ENCODE measurements around the gene RIN2.

Gene RIN2

GRCh38 chr20:19756761-19757486 lies 1.1 kb upstream of the RIN2 start:
- Histone ChIP-seq H3K9ac (ENCODE audit: low read length) (peak overlapping the region; percentile 39), H3K27ac (ENCODE audit: low read length) (no peak overlapping the region)

GRCh38 chr20:19757487-19758132 lies 448 bp upstream of the RIN2 start:
- Histone ChIP-seq H3K27ac (ENCODE audit: low read length) (no peak overlapping the region), H3K4me3 (ENCODE audit: low read length) (peak overlapping the region; percentile 80)

More at GRCh38 chr20:19756761-19757486, 1.1 kb upstream of the RIN2 start:
- H3K9me3 ChIP-seq (ENCODE audit: control insufficient read depth, low read depth, low read length) = no peaks in the 10 kb centered on the region
- H3K27me3 ChIP-seq (ENCODE audit: control insufficient read depth, insufficient read depth, low read length) = peaks cover 31% of the 10 kb centered on the region
- peaks cover 5% of the 10 kb centered on the region for H3K4me1 ChIP-seq (ENCODE audit: control insufficient read depth, low read depth, low read length)
- peak overlapping the region; percentile 80 for H3K4me3 ChIP-seq (ENCODE audit: low read length)
- H3K36me3 ChIP-seq (ENCODE audit: control insufficient read depth, low read depth, low read length) = no peaks in the 10 kb centered on the region

GRCh38 chr20:19758501-19759331 lies 658 bp downstream of the RIN2 start:
- H3K27ac ChIP-seq (ENCODE audit: low read length) = no peak overlapping the region
- peaks cover 5% of the 10 kb centered on the region for H3K4me1 ChIP-seq (ENCODE audit: control insufficient read depth, low read depth, low read length)
- no peaks in the 10 kb centered on the region for H3K9me3 ChIP-seq (ENCODE audit: control insufficient read depth, low read depth, low read length)
- H3K36me3 ChIP-seq (ENCODE audit: control insufficient read depth, low read depth, low read length) = no peaks in the 10 kb centered on the region
- peak overlapping the region; percentile 80 for H3K4me3 ChIP-seq (ENCODE audit: low read length)
- H3K27me3 ChIP-seq (ENCODE audit: control insufficient read depth, insufficient read depth, low read length) = peaks cover 35% of the 10 kb centered on the region
- H3K9ac ChIP-seq (ENCODE audit: low read length) = peak overlapping the region; percentile 39

More at GRCh38 chr20:19757487-19758132, 448 bp upstream of the RIN2 start:
- H3K36me3 ChIP-seq (ENCODE audit: control insufficient read depth, low read depth, low read length) = no peaks in the 10 kb centered on the region
- H3K9me3 ChIP-seq (ENCODE audit: control insufficient read depth, low read depth, low read length) = no peaks in the 10 kb centered on the region
- H3K4me1 ChIP-seq (ENCODE audit: control insufficient read depth, low read depth, low read length) = peaks cover 5% of the 10 kb centered on the region
- H3K27me3 ChIP-seq (ENCODE audit: control insufficient read depth, insufficient read depth, low read length) = peaks cover 35% of the 10 kb centered on the region
- peak overlapping the region; percentile 39 for H3K9ac ChIP-seq (ENCODE audit: low read length)

GRCh38 chr20:19760371-19760721 lies 2.3 kb downstream of the RIN2 start:
- Histone ChIP-seq H3K9me3 (ENCODE audit: control insufficient read depth, low read depth, low read length) (no peaks in the 10 kb centered on the region), H3K4me3 (ENCODE audit: low read length) (no peak overlapping the region), H3K4me1 (ENCODE audit: control insufficient read depth, low read depth, low read length) (peaks cover 5% of the 10 kb centered on the region), H3K36me3 (ENCODE audit: control insufficient read depth, low read depth, low read length) (no peaks in the 10 kb centered on the region), H3K9ac (ENCODE audit: low read length) (no peak overlapping the region), H3K27me3 (ENCODE audit: control insufficient read depth, insufficient read depth, low read length) (peaks cover 35% of the 10 kb centered on the region), H3K27ac (ENCODE audit: low read length) (no peak overlapping the region)

GRCh38 chr20:19761326-19761725 lies 3.3 kb downstream of the RIN2 start:
- no peaks in the 10 kb centered on the region for H3K9me3 ChIP-seq (ENCODE audit: control insufficient read depth, low read depth, low read length)
- H3K27ac ChIP-seq (ENCODE audit: low read length) = no peak overlapping the region
- H3K9ac ChIP-seq (ENCODE audit: low read length) = no peak overlapping the region
- peaks cover 31% of the 10 kb centered on the region for H3K27me3 ChIP-seq (ENCODE audit: control insufficient read depth, insufficient read depth, low read length)
- no peak overlapping the region for H3K4me3 ChIP-seq (ENCODE audit: low read length)
- peaks cover 5% of the 10 kb centered on the region for H3K4me1 ChIP-seq (ENCODE audit: control insufficient read depth, low read depth, low read length)
- no peaks in the 10 kb centered on the region for H3K36me3 ChIP-seq (ENCODE audit: control insufficient read depth, low read depth, low read length)

- Histone ChIP-seq H3K27ac (ENCODE audit: low read length) (no peak overlapping the region), H3K9me3 (ENCODE audit: control insufficient read depth, low read depth, low read length) (no peaks in the 10 kb centered on the region), H3K4me3 (ENCODE audit: low read length) (no peak overlapping the region), H3K9ac (ENCODE audit: low read length) (no peak overlapping the region), H3K4me1 (ENCODE audit: control insufficient read depth, low read depth, low read length) (peaks cover 3% of the 10 kb centered on the region), H3K36me3 (ENCODE audit: control insufficient read depth, low read depth, low read length) (no peaks in the 10 kb centered on the region), H3K27me3 (ENCODE audit: control insufficient read depth, insufficient read depth, low read length) (peaks cover 26% of the 10 kb centered on the region)
These were observed 3.8 kb downstream of the RIN2 start for GRCh38 chr20:19761841-19762240.

- Histone ChIP-seq H3K27ac (ENCODE audit: low read length) (no peak overlapping the region), H3K36me3 (ENCODE audit: control insufficient read depth, low read depth, low read length) (no peaks in the 10 kb centered on the region), H3K9ac (ENCODE audit: low read length) (no peak overlapping the region), H3K4me1 (ENCODE audit: control insufficient read depth, low read depth, low read length) (no peaks in the 10 kb centered on the region), H3K9me3 (ENCODE audit: control insufficient read depth, low read depth, low read length) (no peaks in the 10 kb centered on the region), H3K4me3 (ENCODE audit: low read length) (no peak overlapping the region), H3K27me3 (ENCODE audit: control insufficient read depth, insufficient read depth, low read length) (peaks cover 19% of the 10 kb centered on the region)
These were observed 6.1 kb downstream of the RIN2 start for GRCh38 chr20:19764207-19764606.

- Histone ChIP-seq H3K36me3 (ENCODE audit: control insufficient read depth, low read depth, low read length) (no peaks in the 10 kb centered on the region), H3K9me3 (ENCODE audit: control insufficient read depth, low read depth, low read length) (no peaks in the 10 kb centered on the region), H3K9ac (ENCODE audit: low read length) (no peak overlapping the region), H3K27ac (ENCODE audit: low read length) (no peak overlapping the region), H3K4me1 (ENCODE audit: control insufficient read depth, low read depth, low read length) (peaks cover 6% of the 10 kb centered on the region), H3K4me3 (ENCODE audit: low read length) (no peak overlapping the region), H3K27me3 (ENCODE audit: control insufficient read depth, insufficient read depth, low read length) (peaks cover 9% of the 10 kb centered on the region)
These were observed 7.2 kb downstream of the RIN2 start for GRCh38 chr20:19765266-19765665.

GRCh38 chr20:19765913-19766312 lies 7.9 kb downstream of the RIN2 start:
- Histone ChIP-seq H3K9me3 (ENCODE audit: control insufficient read depth, low read depth, low read length) (no peaks in the 10 kb centered on the region), H3K4me3 (ENCODE audit: low read length) (no peak overlapping the region), H3K27ac (ENCODE audit: low read length) (no peak overlapping the region), H3K27me3 (ENCODE audit: control insufficient read depth, insufficient read depth, low read length) (peaks cover 5% of the 10 kb centered on the region), H3K9ac (ENCODE audit: low read length) (no peak overlapping the region), H3K36me3 (ENCODE audit: control insufficient read depth, low read depth, low read length) (no peaks in the 10 kb centered on the region), H3K4me1 (ENCODE audit: control insufficient read depth, low read depth, low read length) (peaks cover 9% of the 10 kb centered on the region)

- H3K27me3 ChIP-seq (ENCODE audit: control insufficient read depth, insufficient read depth, low read length) = peaks cover 2% of the 10 kb centered on the region
- no peaks in the 10 kb centered on the region for H3K36me3 ChIP-seq (ENCODE audit: control insufficient read depth, low read depth, low read length)
- H3K4me1 ChIP-seq (ENCODE audit: control insufficient read depth, low read depth, low read length) = peaks cover 9% of the 10 kb centered on the region
- H3K27ac ChIP-seq (ENCODE audit: low read length) = no peak overlapping the region
- no peak overlapping the region for H3K9ac ChIP-seq (ENCODE audit: low read length)
- no peaks in the 10 kb centered on the region for H3K9me3 ChIP-seq (ENCODE audit: control insufficient read depth, low read depth, low read length)
- H3K4me3 ChIP-seq (ENCODE audit: low read length) = no peak overlapping the region
These were observed 9.0 kb downstream of the RIN2 start for GRCh38 chr20:19767070-19767469.

- Histone ChIP-seq H3K27me3 (ENCODE audit: control insufficient read depth, insufficient read depth, low read length) (no peaks in the 10 kb centered on the region), H3K27ac (ENCODE audit: low read length) (no peak overlapping the region), H3K36me3 (ENCODE audit: control insufficient read depth, low read depth, low read length) (no peaks in the 10 kb centered on the region), H3K4me3 (ENCODE audit: low read length) (no peak overlapping the region), H3K9me3 (ENCODE audit: control insufficient read depth, low read depth, low read length) (no peaks in the 10 kb centered on the region), H3K4me1 (ENCODE audit: control insufficient read depth, low read depth, low read length) (peaks cover 9% of the 10 kb centered on the region), H3K9ac (ENCODE audit: low read length) (no peak overlapping the region)
These were observed 10.3 kb downstream of the RIN2 start for GRCh38 chr20:19768325-19768842.
